OCI-LY3 (cell line): ENCODE measurements around the gene MAML2.

Experiments used
- H2AFZ ChIP-seq: fragments of 200-600, 300-600 bp; shearing (Covaris generic); 2 replicates; pipeline ENCODE4 v1.6.0; 2014; ENCODE audit warnings: antibody characterized with exemption, low read depth, low read length
- H3K27ac ChIP-seq: fragments of 200-600, 300-600 bp; sonication (generic); 2 replicates; pipeline ENCODE4 v1.5.1; 2014; ENCODE audit warnings: mild to moderate bottlenecking, low read length, moderate library complexity, mixed read lengths
- H3K27me3 ChIP-seq: fragments of 200-600, 300-600 bp; sonication (generic); 2 replicates; pipeline ENCODE4 v1.6.1; 2014; ENCODE audit warnings: low read depth, low read length, mixed read lengths
- H3K36me3 ChIP-seq: fragments of 200-600, 300-600 bp; sonication (generic); replicated peaks from 2 replicates; pipeline ENCODE3; 2014; ENCODE audit warnings: low read depth, low read length, mixed read lengths
- H3K4me1 ChIP-seq: fragments of 300-600, 200-600 bp; sonication (generic); 2 replicates; pipeline ENCODE4 v1.6.1; 2014; ENCODE audit warnings: low read length, mixed read lengths
- H3K4me2 ChIP-seq: fragments of 200-600, 300-600 bp; sonication (generic); 2 replicates; pipeline ENCODE4 v1.6.1; 2014; ENCODE audit warnings: low read length, mixed read lengths
- H3K4me3 ChIP-seq: fragments of 300-600, 200-600 bp; sonication (generic); 2 replicates; pipeline ENCODE4 v1.5.1; 2014; ENCODE audit warnings: antibody characterized with exemption, mild to moderate bottlenecking, low read length, moderate library complexity
- H3K79me2 ChIP-seq: fragments of 300-600, 200-600 bp; shearing (Covaris generic); 2 replicates; pipeline ENCODE4 v1.6.1; 2014; ENCODE audit warnings: mild to moderate bottlenecking, low read length, mixed read lengths
- H3K9ac ChIP-seq: fragments of 300-600, 200-600 bp; shearing (Covaris generic); 2 replicates; pipeline ENCODE4 v1.6.0; 2014; ENCODE audit warnings: mild to moderate bottlenecking, low read length, moderate library complexity
- H3K9me3 ChIP-seq: fragments of 200-600, 300-600 bp; shearing (Covaris generic); 2 replicates; pipeline ENCODE4 v1.6.1; 2014; ENCODE audit warnings: low read length, mixed read lengths; ENCODE audit not compliant: insufficient read depth
- H4K20me1 ChIP-seq: fragments of 200-600, 300-600 bp; sonication (generic); 2 replicates; pipeline ENCODE4 v1.6.1; 2016; ENCODE audit warnings: low read length, mixed read lengths; ENCODE audit not compliant: insufficient read depth
- EZH2phosphoT487 ChIP-seq: fragments of 200-600 bp; shearing (Covaris generic); IDR thresholded peaks from 2 replicates; pipeline ENCODE4 v1.6.1; 2018; ENCODE audit warnings: antibody characterized with exemption, mixed run types, low read depth
- TF ChIP-seq, protein P1 (sequence below): fragments of 200-600, 300-600 bp; sonication (generic); IDR thresholded peaks from 2 replicates; pipeline ENCODE4 v1.5.1; 2014; ENCODE audit warnings: antibody characterized with exemption, low read length, low read depth

The MAML2 gene

DNA sequence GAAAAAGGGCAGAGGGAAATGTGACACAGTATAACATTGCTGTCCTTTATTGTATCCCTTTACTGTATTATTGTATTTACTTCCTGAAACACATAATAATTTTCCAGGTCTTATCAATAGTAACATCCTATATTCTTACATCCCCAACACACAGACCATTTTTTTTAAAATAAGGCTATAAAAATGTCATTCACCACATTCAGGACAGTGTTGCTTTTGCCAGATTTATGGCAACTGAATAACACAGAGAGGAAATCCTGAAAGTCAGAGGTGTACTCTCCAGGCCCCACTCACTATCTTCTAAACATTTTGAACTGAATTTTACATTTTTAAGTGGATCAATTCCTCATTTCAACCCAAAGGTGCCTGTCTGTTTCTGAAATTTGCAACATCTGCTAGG, 314.2 kb downstream of the MAML2 start:
- TF ChIP-seq EZH2phosphoT487 = no peak
- TF ChIP-seq, protein P1, sequence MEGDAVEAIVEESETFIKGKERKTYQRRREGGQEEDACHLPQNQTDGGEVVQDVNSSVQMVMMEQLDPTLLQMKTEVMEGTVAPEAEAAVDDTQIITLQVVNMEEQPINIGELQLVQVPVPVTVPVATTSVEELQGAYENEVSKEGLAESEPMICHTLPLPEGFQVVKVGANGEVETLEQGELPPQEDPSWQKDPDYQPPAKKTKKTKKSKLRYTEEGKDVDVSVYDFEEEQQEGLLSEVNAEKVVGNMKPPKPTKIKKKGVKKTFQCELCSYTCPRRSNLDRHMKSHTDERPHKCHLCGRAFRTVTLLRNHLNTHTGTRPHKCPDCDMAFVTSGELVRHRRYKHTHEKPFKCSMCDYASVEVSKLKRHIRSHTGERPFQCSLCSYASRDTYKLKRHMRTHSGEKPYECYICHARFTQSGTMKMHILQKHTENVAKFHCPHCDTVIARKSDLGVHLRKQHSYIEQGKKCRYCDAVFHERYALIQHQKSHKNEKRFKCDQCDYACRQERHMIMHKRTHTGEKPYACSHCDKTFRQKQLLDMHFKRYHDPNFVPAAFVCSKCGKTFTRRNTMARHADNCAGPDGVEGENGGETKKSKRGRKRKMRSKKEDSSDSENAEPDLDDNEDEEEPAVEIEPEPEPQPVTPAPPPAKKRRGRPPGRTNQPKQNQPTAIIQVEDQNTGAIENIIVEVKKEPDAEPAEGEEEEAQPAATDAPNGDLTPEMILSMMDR = no peak

DNA sequence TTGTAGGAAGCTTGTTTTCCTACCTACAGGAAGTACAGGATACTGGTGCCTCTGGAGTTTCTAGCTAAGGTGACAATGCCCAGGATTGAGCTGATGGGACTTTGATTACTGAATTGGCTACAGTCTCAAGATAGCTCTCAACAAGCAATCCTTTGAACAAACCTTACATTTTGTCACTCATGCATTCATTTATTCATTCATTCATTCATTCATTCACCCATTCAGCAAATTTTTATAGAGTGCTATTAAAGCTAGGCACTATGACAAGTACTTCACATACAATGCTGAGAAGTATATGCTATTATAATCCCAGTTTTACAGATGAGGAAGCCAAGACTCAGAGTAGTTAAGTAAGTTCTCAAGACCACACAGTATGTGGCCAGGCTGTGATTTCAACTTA, 316.0 kb downstream of the MAML2 start:
- H4K20me1 ChIP-seq = no peaks in the 10 kb centered on the region
- TF ChIP-seq, protein P1 = no peak
- no peak for TF ChIP-seq EZH2phosphoT487

More for the DNA sequence above, 314.2 kb downstream of the MAML2 start:
- Histone ChIP-seq H3K4me3 (peak overlapping the region; percentile 66; the same call in 1 of the 2 replicates), H3K9ac (no peak overlapping the region), H3K27ac (peak overlapping the region; percentile 76), H3K36me3 (no peaks in the 10 kb centered on the region), H3K4me2 (peak overlapping the region; percentile 69), H3K4me1 (peaks cover 28% of the 10 kb centered on the region), H3K9me3 (no peaks in the 10 kb centered on the region), H2AFZ (no peak overlapping the region), H3K79me2 (no peaks in the 10 kb centered on the region), H3K27me3 (no peaks in the 10 kb centered on the region), H4K20me1 (no peaks in the 10 kb centered on the region)

DNA sequence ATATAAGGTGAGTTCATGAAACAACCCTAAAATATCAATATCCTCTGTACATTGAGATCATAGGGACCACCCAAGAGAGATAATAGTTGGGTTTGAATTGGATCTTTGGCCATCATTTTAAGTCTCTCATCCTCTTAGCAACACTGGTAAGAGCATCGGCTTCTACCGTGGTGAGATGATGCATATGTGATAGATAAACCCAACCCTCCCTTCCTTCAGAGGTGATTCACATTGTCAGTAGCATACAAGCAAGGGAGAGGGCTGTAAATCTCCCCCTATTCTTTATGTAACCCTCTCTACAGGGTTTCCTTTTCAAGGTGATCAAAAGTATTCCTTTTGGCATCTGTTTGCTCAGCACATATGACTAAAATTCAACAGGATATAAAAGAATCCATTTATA, 316.7 kb downstream of the MAML2 start:
- Histone ChIP-seq H3K27me3 (no peaks in the 10 kb centered on the region), H3K9ac (no peak overlapping the region), H4K20me1 (no peaks in the 10 kb centered on the region), H3K36me3 (no peaks in the 10 kb centered on the region), H3K4me3 (no peak overlapping the region), H3K27ac (no peak overlapping the region), H3K4me1 (peaks cover 28% of the 10 kb centered on the region), H2AFZ (no peak overlapping the region), H3K9me3 (no peaks in the 10 kb centered on the region), H3K79me2 (no peaks in the 10 kb centered on the region), H3K4me2 (no peak overlapping the region)
- TF ChIP-seq EZH2phosphoT487 = no peak
- TF ChIP-seq, protein P1 = no peak

More for the DNA sequence above, 316.0 kb downstream of the MAML2 start:
- Histone ChIP-seq H3K4me2 (no peak overlapping the region), H3K79me2 (no peaks in the 10 kb centered on the region), H3K9me3 (no peaks in the 10 kb centered on the region), H2AFZ (no peak overlapping the region), H3K9ac (no peak overlapping the region), H3K4me3 (no peak overlapping the region), H3K27ac (no peak overlapping the region), H3K36me3 (no peaks in the 10 kb centered on the region), H3K4me1 (peaks cover 28% of the 10 kb centered on the region), H3K27me3 (no peaks in the 10 kb centered on the region)

DNA sequence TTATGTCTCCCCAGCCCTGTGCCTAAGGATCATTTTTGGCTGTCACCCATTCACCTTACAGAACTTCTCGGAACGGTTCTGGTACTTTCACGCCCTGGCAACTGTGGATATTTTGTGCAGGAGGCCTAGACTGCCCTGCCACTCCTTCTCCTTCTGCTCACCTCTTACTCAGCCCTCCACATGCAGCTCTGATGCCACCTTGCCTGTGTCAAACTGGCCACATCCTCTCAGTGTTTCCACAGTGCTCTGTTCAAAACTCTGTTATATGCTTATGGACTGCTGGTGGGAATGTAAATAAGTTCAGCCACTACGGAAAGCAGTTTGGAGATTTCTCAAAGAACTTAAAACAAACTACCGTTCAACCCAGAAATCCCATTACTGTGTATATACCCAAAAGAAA, 318.3 kb downstream of the MAML2 start:
- Histone ChIP-seq H3K27me3 (no peaks in the 10 kb centered on the region), H3K27ac (no peak overlapping the region), H3K4me3 (no peak overlapping the region), H3K79me2 (no peaks in the 10 kb centered on the region), H3K9me3 (no peaks in the 10 kb centered on the region), H3K4me1 (peaks cover 17% of the 10 kb centered on the region), H3K36me3 (no peaks in the 10 kb centered on the region), H3K9ac (no peak overlapping the region), H3K4me2 (no peak overlapping the region), H2AFZ (no peak overlapping the region), H4K20me1 (no peaks in the 10 kb centered on the region)
- TF ChIP-seq, protein P1 = no peak
- TF ChIP-seq EZH2phosphoT487 = no peak
